ENCODE results near the gene ITPR2.
"Not testable (repeated sequence)": the region's sequence is repeated elsewhere in the genome, so short reads cannot be mapped to it uniquely, and the experiment has no call there.

Gene ITPR2

DNA sequence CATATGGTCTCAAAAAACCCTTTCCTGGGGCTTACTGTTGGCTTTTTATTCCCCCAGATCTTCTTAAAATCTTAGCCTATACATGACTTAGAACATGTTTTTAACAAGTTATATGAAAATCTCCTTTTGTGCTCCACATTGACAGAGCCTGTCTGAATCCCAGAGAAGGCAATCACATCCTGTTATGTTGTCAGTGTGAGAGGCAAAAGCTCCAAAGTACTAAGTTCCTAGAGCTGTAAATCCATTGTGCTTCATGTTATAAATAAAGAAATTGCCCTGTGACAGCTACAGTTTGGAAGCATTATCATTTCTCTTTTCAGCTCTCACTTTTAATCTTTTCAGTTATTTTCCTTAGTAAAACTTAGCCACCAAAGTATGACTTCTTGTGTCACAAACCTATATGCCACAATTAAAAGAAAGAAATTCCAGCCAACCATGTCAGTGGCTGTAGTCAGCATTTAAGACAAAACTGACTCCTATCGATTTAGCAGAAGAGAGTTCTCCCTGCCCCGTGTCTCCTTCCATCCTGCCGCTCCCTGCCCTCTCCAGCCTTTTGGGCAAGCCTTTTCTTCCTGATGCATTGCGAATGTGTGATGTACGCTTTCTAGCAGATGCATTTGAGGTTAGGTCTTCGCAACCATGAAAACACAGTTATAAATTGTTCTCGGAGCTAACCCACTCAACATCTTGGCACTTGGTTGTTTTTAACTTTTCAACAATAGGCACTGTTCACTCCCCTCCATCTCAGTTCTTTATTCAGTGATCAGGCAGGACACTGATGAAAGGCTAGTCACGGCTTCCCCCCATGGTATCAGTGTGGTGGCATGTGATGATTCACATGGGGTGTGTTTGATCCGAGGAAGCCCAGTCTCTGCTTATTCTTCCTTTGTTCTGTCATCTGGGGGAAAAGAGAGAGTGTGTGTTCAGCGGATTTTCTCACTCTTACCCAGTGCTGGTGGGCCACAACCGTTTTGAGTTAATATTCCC lies 494.1 kb downstream of the ITPR2 start:
- Mint-ChIP-seq H3K36me3 (ENCODE audit: insufficient read depth) (peaks cover 16% of the 10 kb centered on the region), H3K27ac (no peak overlapping the region), H3K27me3 (no peaks in the 10 kb centered on the region), H3K4me3 (no peak overlapping the region), H3K9me3 (peaks cover 0 to 5% of the 10 kb centered on the region in 2 donors), H3K4me1 (ENCODE audit: low read depth in 2 of 2) (no peaks in the 10 kb centered on the region)
- DNase-seq (no peak), ATAC-seq (replicated peaks) (no peak)

DNA sequence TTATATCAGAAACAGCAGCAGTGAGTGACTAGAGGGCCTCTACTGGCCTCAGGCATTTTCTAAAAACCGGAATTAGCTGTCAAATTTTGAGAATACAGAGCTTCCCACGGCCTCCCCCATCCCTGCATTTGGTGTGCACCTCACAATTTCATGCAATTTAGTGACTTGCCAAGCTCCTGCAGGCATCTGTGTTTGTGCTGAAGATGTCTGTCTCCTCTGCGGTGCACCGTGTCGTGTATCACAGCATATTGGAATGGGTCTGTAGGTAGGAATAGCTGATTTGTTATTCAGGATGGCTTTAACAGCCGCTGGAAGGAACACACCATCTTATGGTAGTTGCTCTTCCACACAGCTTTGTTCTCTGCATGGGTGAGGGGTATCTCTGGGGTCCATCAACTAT lies 497.3 kb downstream of the ITPR2 start:
- H3K4me1 Mint-ChIP-seq (ENCODE audit: low read depth in 2 of 2): no peaks in the 10 kb centered on the region

DNA sequence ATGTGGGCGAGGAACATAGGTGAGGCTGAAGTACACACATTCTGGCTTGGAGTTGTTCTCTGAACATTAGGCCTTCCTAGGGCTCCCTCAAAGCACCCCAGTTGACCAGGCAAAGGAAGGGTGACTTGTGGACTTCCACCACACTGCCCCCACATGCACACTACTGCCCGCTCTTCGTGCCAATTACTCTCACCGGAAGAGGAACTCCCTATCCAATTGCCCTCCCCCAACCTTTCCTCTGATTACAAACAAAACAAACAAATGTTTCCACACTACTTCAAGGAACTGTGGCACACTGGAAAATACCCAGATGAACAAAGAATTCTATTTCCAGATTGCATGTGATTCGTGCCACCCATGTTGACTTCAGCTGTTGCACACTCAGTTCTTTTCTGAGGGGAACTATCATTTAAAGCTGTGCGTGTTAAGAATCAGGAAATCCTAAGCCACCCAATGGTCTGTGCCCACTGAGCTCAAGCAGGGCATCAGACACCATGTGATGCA lies 498.3 kb downstream of the ITPR2 start:
- Mint-ChIP-seq H3K27ac (no peak overlapping the region), H3K4me3 (no peak overlapping the region), H3K36me3 (ENCODE audit: insufficient read depth) (peaks cover 9% of the 10 kb centered on the region), H3K27me3 (no peaks in the 10 kb centered on the region), H3K4me1 (ENCODE audit: low read depth in 2 of 2) (no peaks in the 10 kb centered on the region), H3K9me3 (peaks cover 0 to 8% of the 10 kb centered on the region in 2 donors)
- DNase-seq: no peak
- ATAC-seq (replicated peaks): no peak

More for the DNA sequence above, 497.3 kb downstream of the ITPR2 start:
- no peaks in the 10 kb centered on the region for H3K27me3 Mint-ChIP-seq
- no peak for DNase-seq
- no peak overlapping the region for H3K4me3 Mint-ChIP-seq
- H3K36me3 Mint-ChIP-seq (ENCODE audit: insufficient read depth): peaks cover 16% of the 10 kb centered on the region
- peaks cover 0 to 8% of the 10 kb centered on the region in 2 donors for H3K9me3 Mint-ChIP-seq
- no peak for ATAC-seq (replicated peaks)
- no peak overlapping the region for H3K27ac Mint-ChIP-seq

DNA sequence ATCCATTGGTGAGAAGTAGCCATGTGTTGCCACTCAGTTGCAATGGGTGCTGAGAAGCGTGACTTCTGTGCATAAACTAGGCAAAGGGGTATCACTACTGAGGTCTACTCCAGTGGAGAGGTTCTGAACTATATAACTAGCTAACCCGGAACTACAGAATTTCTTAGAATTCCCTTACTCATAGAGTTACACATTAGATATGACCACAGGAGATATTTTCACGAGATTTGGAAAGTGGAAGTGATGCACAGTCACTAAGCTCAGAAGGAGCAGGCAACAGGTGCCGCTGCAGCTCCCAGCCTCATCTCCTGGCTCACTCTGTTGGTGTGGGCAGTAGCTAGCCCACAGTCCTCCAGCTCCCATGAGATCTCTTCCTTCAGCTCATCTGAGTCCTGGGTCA lies 501.0 kb downstream of the ITPR2 start:
- H3K27ac Mint-ChIP-seq: no peak overlapping the region
- H3K9me3 Mint-ChIP-seq: peaks cover 0 to 8% of the 10 kb centered on the region in 2 donors
- H3K4me1 Mint-ChIP-seq (ENCODE audit: low read depth in 2 of 2): no peaks in the 10 kb centered on the region
- H3K4me3 Mint-ChIP-seq: no peak overlapping the region
- DNase-seq (no peak), ATAC-seq (replicated peaks) (no peak)
- no peaks in the 10 kb centered on the region for H3K36me3 Mint-ChIP-seq (ENCODE audit: insufficient read depth)
- H3K27me3 Mint-ChIP-seq: no peaks in the 10 kb centered on the region

DNA sequence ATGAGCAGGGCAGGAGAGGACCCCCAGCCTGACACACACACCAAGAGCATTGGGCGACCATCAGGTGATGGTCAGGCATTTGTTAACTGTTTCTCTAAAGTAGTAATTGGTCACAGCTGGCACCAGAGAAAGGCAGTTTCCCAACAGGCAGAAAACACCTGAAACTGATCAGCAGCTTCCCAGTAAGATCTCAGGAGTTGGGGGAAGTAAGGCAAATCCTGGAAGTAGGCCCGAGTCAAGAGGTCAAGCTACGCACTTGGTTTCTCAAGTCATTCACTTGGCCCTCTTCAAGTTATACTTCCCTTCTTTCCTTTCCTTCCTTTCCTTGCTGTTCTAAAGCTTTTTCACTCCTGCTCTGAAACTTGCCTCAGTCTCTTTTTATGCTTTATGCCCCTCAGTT lies 501.9 kb downstream of the ITPR2 start:
- no peaks in the 10 kb centered on the region for H3K36me3 Mint-ChIP-seq (ENCODE audit: insufficient read depth)
- ATAC-seq (replicated peaks) (no peak), DNase-seq (no peak)
- H3K4me1 Mint-ChIP-seq (ENCODE audit: low read depth in 2 of 2): no peaks in the 10 kb centered on the region
- H3K9me3 Mint-ChIP-seq: peaks cover 0 to 8% of the 10 kb centered on the region in 2 donors
- no peak overlapping the region for H3K4me3 Mint-ChIP-seq
- no peaks in the 10 kb centered on the region for H3K27me3 Mint-ChIP-seq
- no peak overlapping the region for H3K27ac Mint-ChIP-seq

DNA sequence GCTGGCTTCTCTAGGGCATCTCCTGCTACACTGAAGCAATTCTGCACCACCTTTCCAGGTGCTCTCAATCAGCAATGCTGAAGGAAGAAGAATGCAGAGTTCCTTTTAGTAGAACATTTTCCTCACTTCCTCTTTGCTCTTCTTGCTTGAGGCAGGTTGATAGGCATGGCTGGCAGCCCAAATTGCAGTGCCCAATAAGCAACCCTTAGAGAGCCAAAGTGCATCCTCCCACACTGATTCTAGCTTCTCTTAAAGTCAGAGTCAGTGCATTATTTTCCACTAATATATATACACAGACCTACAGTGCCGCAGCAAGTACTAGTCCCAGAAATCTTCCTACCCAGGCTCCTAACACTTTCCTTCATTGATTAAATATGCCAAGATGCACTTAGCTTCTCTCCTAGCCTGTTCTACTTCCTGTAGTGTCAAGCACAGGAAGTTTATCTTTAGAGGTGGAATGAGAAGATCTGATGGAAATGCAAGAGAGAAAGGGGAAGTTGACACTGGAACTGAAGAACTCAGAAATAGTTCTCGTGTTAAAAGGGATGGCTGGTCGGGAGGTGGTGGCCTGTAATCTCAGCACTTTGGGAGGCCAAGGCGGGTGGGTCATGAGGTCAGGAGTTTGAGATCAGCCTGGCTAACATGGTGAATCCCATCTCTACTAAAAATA lies 504.9 kb downstream of the ITPR2 start:
- no peak overlapping the region for H3K27ac Mint-ChIP-seq
- ATAC-seq (replicated peaks): no peak
- H3K27me3 Mint-ChIP-seq: no peaks in the 10 kb centered on the region
- no peak for DNase-seq
- H3K9me3 Mint-ChIP-seq: peaks cover 0 to 2% of the 10 kb centered on the region in 2 donors
- no peak overlapping the region for H3K4me3 Mint-ChIP-seq
- H3K4me1 Mint-ChIP-seq (ENCODE audit: low read depth in 2 of 2): no peaks in the 10 kb centered on the region
- no peaks in the 10 kb centered on the region for H3K36me3 Mint-ChIP-seq (ENCODE audit: insufficient read depth)

DNA sequence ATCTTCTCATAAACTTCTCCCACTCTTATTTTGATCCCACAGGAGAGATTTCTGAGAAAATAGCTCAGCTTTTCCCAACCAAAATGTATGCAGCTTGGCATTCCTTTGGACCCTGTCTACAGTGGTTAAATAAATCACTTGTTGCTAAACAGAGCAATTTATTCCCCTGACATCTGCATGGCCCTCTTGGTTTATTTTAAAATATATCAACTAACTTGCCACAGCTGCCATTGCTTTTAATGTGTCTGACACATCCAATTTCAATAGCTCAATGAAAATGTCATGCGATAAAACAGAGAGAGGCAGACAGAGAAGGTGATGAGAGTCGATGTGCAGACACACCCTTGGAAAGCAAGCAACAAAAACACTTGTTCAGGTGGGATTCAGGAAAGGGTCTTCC lies 509.3 kb downstream of the ITPR2 start:
- no peaks in the 10 kb centered on the region for H3K36me3 Mint-ChIP-seq (ENCODE audit: insufficient read depth)
- H3K9me3 Mint-ChIP-seq: no peaks in the 10 kb centered on the region
- ATAC-seq (replicated peaks) (no peak), DNase-seq (no peak)
- H3K4me3 Mint-ChIP-seq: no peak overlapping the region
- H3K27ac Mint-ChIP-seq: no peak overlapping the region
- H3K27me3 Mint-ChIP-seq: peaks cover 11 to 16% of the 10 kb centered on the region in 2 donors
- H3K4me1 Mint-ChIP-seq (ENCODE audit: low read depth in 2 of 2): no peaks in the 10 kb centered on the region

DNA sequence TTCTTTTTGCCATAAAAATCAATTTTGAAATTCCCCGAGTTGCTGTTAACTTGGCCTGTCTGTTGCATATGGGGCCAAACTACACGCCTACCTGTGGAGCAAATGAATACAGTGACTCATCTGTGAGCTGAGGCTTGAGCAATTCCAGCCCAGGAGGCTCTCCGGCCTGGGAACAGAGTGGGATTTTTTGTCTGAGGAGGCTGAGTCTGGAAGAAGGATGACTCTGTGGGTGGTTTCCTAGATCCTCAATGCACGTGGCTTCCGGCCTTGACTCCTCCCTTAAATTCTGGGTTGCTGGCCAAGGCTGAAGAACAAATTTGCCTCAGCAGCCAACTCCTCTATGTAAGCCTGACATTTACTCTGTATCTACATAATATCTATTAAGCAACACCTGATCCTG lies 513.5 kb downstream of the ITPR2 start:
- Mint-ChIP-seq H3K27ac (no peak overlapping the region), H3K4me3 (no peak overlapping the region), H3K36me3 (ENCODE audit: insufficient read depth) (no peaks in the 10 kb centered on the region), H3K9me3 (peaks cover 4 to 14% of the 10 kb centered on the region in 2 donors), H3K4me1 (ENCODE audit: low read depth in 2 of 2) (no peaks in the 10 kb centered on the region), H3K27me3 (peaks cover 25 to 41% of the 10 kb centered on the region in 2 donors)
- no peak for ATAC-seq (replicated peaks)
- DNase-seq: no peak

DNA sequence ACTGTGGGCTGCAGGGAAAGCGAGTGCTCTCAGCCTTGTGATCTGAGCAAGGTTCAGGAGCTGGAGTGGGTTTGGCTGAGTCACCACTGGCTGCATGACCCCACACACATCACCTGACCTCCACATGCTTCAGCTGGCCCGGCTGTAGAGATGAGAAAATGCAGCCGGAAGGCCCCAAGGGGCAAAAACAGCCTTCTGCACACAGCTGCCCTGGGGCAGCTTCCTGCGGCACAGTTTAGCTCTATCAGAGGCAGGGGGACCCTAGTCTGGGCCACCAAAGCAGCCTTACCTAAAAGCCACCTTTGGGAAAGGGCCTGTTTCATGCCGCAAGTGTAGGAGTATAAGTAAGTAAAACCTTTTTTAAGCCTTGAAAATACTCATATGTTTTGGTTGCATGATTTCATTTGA lies 514.3 kb downstream of the ITPR2 start:
- ATAC-seq (replicated peaks): no peak
- Mint-ChIP-seq H3K27ac (no peak overlapping the region), H3K4me3 (no peak overlapping the region), H3K9me3 (peaks cover 4 to 21% of the 10 kb centered on the region in 2 donors), H3K36me3 (ENCODE audit: insufficient read depth) (no peaks in the 10 kb centered on the region), H3K4me1 (ENCODE audit: low read depth in 2 of 2) (no peaks in the 10 kb centered on the region), H3K27me3 (peaks cover 28 to 41% of the 10 kb centered on the region in 2 donors)
- DNase-seq: no peak

DNA sequence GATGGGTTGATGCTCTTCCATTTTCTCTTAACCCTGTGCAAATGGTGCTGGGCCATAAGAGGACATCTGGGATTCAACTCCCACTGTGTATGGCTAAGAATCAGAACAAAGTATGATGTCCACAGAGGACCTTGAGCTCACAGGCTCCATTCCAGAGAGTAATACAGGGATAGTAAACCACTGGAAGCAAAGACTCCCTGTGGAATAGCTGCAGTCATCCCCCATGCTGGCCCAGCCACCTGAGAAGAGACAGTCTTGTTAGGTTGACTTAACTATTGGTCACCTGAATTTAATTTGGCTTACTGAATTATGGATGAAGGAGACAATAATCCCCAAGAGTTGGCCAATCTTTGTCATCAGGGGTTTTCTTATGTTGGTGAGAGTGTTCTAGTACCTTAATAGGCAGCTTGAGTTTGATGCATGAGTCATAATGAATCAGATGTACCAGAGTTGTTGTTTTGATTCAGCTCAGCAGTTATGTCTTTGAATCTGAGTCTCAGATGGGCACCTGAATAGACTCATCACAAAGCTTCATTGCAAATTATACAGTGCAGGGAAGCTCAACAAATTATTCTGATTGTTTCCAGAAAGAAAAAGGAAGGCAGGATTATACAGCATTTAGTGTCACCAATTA lies 514.9 kb downstream of the ITPR2 start:
- Mint-ChIP-seq H3K27me3 (peaks cover 32 to 41% of the 10 kb centered on the region in 2 donors), H3K9me3 (peaks cover 4 to 27% of the 10 kb centered on the region in 2 donors), H3K4me3 (no peak overlapping the region), H3K27ac (no peak overlapping the region), H3K36me3 (ENCODE audit: insufficient read depth) (no peaks in the 10 kb centered on the region), H3K4me1 (ENCODE audit: low read depth in 2 of 2) (no peaks in the 10 kb centered on the region)
- no peak for ATAC-seq (replicated peaks)
- DNase-seq: no peak

DNA sequence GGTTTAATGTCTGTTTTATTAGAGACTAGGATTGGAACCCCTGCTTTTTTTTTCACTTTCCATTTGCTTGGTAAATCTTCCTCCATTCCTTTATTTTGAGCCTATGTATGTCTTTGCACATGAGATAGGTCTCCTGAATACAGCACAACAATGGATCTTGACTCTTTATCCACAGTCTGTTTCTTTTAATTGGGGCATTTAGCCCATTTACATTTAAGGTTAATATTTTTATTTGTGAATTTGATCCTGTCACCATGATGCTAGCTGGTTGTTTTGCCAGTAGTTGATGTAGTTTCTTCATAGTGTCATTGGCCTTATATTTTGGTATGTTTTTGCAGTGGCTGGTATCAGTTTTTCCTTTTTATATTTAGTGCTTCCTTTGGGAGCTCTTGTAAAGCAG lies 518.9 kb downstream of the ITPR2 start:
- Mint-ChIP-seq H3K27me3 (peaks cover 21 to 25% of the 10 kb centered on the region in 2 donors), H3K9me3 (peaks cover 4 to 31% of the 10 kb centered on the region in 2 donors)
- not testable (repeated sequence) for H3K4me1 Mint-ChIP-seq (ENCODE audit: low read depth in 2 of 2); ATAC-seq (replicated peaks); H3K27ac Mint-ChIP-seq; H3K4me3 Mint-ChIP-seq; H3K36me3 Mint-ChIP-seq (ENCODE audit: insufficient read depth); DNase-seq

DNA sequence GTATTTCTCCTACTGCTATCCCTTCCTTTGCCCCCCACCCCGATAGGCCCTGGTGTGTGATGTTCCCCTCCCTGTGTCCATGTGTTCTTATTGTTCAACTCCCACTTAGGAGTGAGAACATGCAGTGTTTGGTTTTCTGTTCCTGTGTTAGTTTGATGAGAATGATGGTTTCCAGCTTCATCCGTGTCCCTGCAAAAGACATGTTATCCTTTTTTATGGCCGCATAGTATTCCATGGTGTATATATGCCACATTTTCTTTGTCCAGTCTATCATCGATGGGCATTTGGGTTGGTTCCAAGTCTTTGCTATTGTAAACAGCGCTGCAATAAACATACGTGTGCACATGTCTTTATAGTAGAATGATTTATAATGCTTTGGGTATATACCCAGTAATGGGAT lies 522.5 kb downstream of the ITPR2 start:
- H3K4me1 Mint-ChIP-seq (ENCODE audit: low read depth in 2 of 2); H3K36me3 Mint-ChIP-seq (ENCODE audit: insufficient read depth); H3K27ac Mint-ChIP-seq; H3K4me3 Mint-ChIP-seq; DNase-seq; ATAC-seq (replicated peaks): not testable (repeated sequence)
- H3K27me3 Mint-ChIP-seq: peaks cover 19 to 25% of the 10 kb centered on the region in 2 donors
- peaks cover 3 to 24% of the 10 kb centered on the region in 2 donors for H3K9me3 Mint-ChIP-seq

DNA sequence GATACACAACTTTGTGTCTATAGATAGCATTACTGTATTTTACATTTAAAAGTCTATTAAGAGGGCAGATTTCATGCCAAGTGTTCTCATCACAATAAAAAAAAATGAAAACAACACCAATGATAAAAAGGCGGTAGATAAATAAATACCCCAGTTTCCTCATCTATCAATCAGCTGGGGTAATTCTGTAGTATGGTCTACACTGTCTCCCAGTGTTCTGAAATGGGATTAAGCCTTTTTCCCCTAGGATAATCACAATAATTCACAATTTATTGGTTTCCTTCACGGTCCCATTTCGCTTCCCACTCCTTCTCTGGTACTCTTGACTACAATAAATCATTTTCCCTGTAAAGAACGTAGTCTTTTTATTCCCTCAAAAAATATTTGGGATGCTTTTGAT lies 523.4 kb downstream of the ITPR2 start:
- Mint-ChIP-seq H3K4me1 (ENCODE audit: low read depth in 2 of 2) (no peaks in the 10 kb centered on the region), H3K27me3 (peaks cover 11 to 20% of the 10 kb centered on the region in 2 donors), H3K27ac (no peak overlapping the region), H3K9me3 (peaks cover 0 to 18% of the 10 kb centered on the region in 2 donors), H3K4me3 (no peak overlapping the region), H3K36me3 (ENCODE audit: insufficient read depth) (no peaks in the 10 kb centered on the region)
- ATAC-seq (replicated peaks) (no peak), DNase-seq (no peak)
